GM12878 (cell line): ENCODE data around the gene ZBED3. TPM values are rescaled to one million over a fixed set of nuclear protein-coding genes. Genes with fewer than 3 reads are reported as not detected.

Experiments used
- ATAC-seq: fragments of 200-7000 bp; cut with Tn5 transposase; 3 replicates; pipeline ENCODE4 v1.9.1; 2020; ENCODE audit warnings: mild to moderate bottlenecking, moderate library complexity
- BruUV-seq: library from RNA; stranded (reverse); fragments of 400-500 nt; replicated peaks from 2 replicates; lab custom pipeline; 2021; lab: Mats Ljungman, UMichigan
- CTCF ChIA-PET: fragments of 300-600 bp; sonication (Branson Sonifier 250); formaldehyde crosslinking; extraction: SDS; loops from one replicate; lab custom pipeline; 2021; ENCODE audit warnings: inconsistent platforms; lab: Yijun Ruan, JAX
- POLR2A ChIA-PET: fragments of 350-600 bp; formaldehyde crosslinking; extraction: SDS; loops from one replicate; lab custom pipeline; 2021; ENCODE audit warnings: inconsistent platforms; lab: Charles Lee
- RAD21 ChIA-PET: fragments of 300-600 bp; sonication (Branson Sonifier 250); formaldehyde crosslinking; loops from one replicate; lab custom pipeline; 2023; ENCODE audit warnings: antibody characterized with exemption; ENCODE audit not compliant: unreplicated experiment; lab: Charles Lee
- SMC1A ChIA-PET: fragments of 300-600 bp; sonication (Branson Sonifier 250); formaldehyde crosslinking; loops from one replicate; lab custom pipeline; 2023; ENCODE audit not compliant: unreplicated experiment, uncharacterized antibody; lab: Charles Lee
- DNase-seq: peaks from one replicate; pipeline ENCODE4 v3.0.0-alpha.2; 2011; ENCODE audit warnings: low read depth, low spot score
- FAIRE-seq: peaks from 3 replicates; lab custom pipeline; 2011; peaks lifted over from hg19 to GRCh38; lab: Jason Lieb, UNC
- H2AFZ ChIP-seq: 2 replicates; pipeline ENCODE4 v1.6.0; 2011; ENCODE audit warnings: low read depth, low read length, control low read depth; ENCODE audit not compliant: control insufficient read depth
- H3K27ac ChIP-seq: 2 replicates; pipeline ENCODE4 v1.5.1; 2011; ENCODE audit warnings: control low read depth; ENCODE audit not compliant: control insufficient read depth, insufficient read depth
- H3K27me3 ChIP-seq, 2 experiments: replicated peaks in 1 of 2; 2 replicates each; pipeline versions ENCODE4 v1.6.0 to v1.6.1; 2011; ENCODE audit warnings: low read length in 1 of 2; ENCODE audit not compliant: control insufficient read depth in 2 of 2, insufficient read depth in 2 of 2
- H3K36me3 ChIP-seq, 2 experiments: 2 replicates each; pipeline ENCODE4 v1.5.1; 2011; ENCODE audit warnings: low read length in 1 of 2; ENCODE audit not compliant: control insufficient read depth in 2 of 2, insufficient read depth in 2 of 2
- H3K4me1 ChIP-seq: 2 replicates; pipeline ENCODE4 v1.6.1; 2011; ENCODE audit warnings: mild to moderate bottlenecking, low read length, moderate library complexity, mixed read lengths; ENCODE audit not compliant: control insufficient read depth, insufficient read depth
- H3K4me2 ChIP-seq: 2 replicates; pipeline ENCODE4 v1.6.0; 2011; ENCODE audit warnings: control low read depth; ENCODE audit not compliant: control insufficient read depth, insufficient read depth
- H3K4me3 ChIP-seq: fragments of 200-600 bp; sonication (generic); 2 replicates; pipeline ENCODE4 v1.5.1; 2016
- H3K79me2 ChIP-seq: 2 replicates; pipeline ENCODE4 v1.6.0; 2011; ENCODE audit warnings: low read length; ENCODE audit not compliant: control insufficient read depth, insufficient read depth
- H3K9ac ChIP-seq: 2 replicates; pipeline ENCODE4 v1.8.0; 2011; ENCODE audit warnings: low read length, control low read depth, mixed read lengths; ENCODE audit not compliant: control insufficient read depth, insufficient read depth
- H3K9me3 ChIP-seq: replicated peaks from 3 replicates; pipeline ENCODE4 v1.5.1; 2011; ENCODE audit warnings: mild to moderate bottlenecking, low read length; ENCODE audit not compliant: control insufficient read depth, insufficient read depth
- H4K20me1 ChIP-seq: 2 replicates; pipeline ENCODE4 v1.6.0; 2011; ENCODE audit not compliant: control insufficient read depth, insufficient read depth
- ASH2L ChIP-seq: fragments of 300-600, 200-600 bp; sonication (generic); IDR thresholded peaks from 2 replicates; pipeline ENCODE4 v1.6.1; 2017; ENCODE audit warnings: low read depth, mild to moderate bottlenecking, borderline replicate concordance
- BHLHE40 ChIP-seq, 2 experiments: fragments of 450-650 bp in 1 of 2; IDR thresholded peaks; 2 replicates each; pipeline ENCODE4 v1.6.1; 2011 to 2017; ENCODE audit warnings: low read depth in 2 of 2, borderline replicate concordance in 1 of 2, improper control_type of control experiment in 1 of 2, low read length in 1 of 2, mild to moderate bottlenecking in 1 of 2
- EGR1 ChIP-seq, 2 experiments: IDR thresholded peaks; 1 replicate in 1 of 2; 2 replicates in 1 of 2; pipeline ENCODE4 v1.6.1; 2011 to 2012; ENCODE audit warnings: low read depth in 2 of 2, low read length in 2 of 2, borderline replicate concordance in 1 of 2, mild to moderate bottlenecking in 1 of 2, moderate library complexity in 1 of 2
- IRF4 ChIP-seq: IDR thresholded peaks from 2 replicates; pipeline ENCODE4 v1.6.1; 2011; ENCODE audit warnings: low read depth, low read length
- MYB ChIP-seq: fragments of 150-350 bp; IDR thresholded peaks from 2 replicates; pipeline ENCODE4 v1.6.1; 2014; ENCODE audit warnings: mild to moderate bottlenecking, low read depth, low read length, borderline replicate concordance
- NFXL1 ChIP-seq: fragments of 450-650 bp; IDR thresholded peaks from 2 replicates; pipeline ENCODE4 v1.6.1; 2017; ENCODE audit warnings: antibody characterized with exemption, mild to moderate bottlenecking, borderline replicate concordance
- POLR2AphosphoS2 ChIP-seq: IDR thresholded peaks from 2 replicates; pipeline ENCODE4 v1.6.1; 2011; ENCODE audit warnings: low read depth, mild to moderate bottlenecking, low read length, improper control_type of control experiment, moderate library complexity
- SIN3A ChIP-seq: IDR thresholded peaks from 2 replicates; pipeline ENCODE4 v1.6.1; 2012; ENCODE audit warnings: low read depth, low read length, improper control_type of control experiment
- SMAD5 ChIP-seq: IDR thresholded peaks from 2 replicates; pipeline ENCODE4 v1.6.1; 2016; ENCODE audit warnings: antibody characterized with exemption, low read depth
- ZNF622 ChIP-seq: fragments of 450-650 bp; IDR thresholded peaks from 2 replicates; pipeline ENCODE4 v1.6.1; 2017; ENCODE audit warnings: mild to moderate bottlenecking, inconsistent platforms
- WGBS: methylation state at CpG from one replicate; pipeline ENCODE4 v1.1.6; 2016; ENCODE audit warnings: low lambda C conversion rate; ENCODE audit not compliant: insufficient replicate concordance, insufficient coverage; ENCODE audit errors: missing lambda C conversion rate; 5-methylcytosine and 5-hydroxymethylcytosine counted together
- in situ Hi-C: fragments of 300-500 bp; cut with MboI; formaldehyde crosslinking; loops from 9 replicates; pipeline ENCODE4 v1.14.3; 2018; ENCODE audit warnings: mixed read lengths
- intact Hi-C: fragments of 100-400 bp; cut with micrococcal nuclease; formaldehyde crosslinking; loops from one replicate; pipeline ENCODE4 v1.14.2; 2022; ENCODE audit not compliant: unreplicated experiment
- polyA plus RNA-seq, 11 experiments: library from polyadenylated mRNA; depleted of rRNA in 4 of 11; unstranded in 6 of 11; stranded (reverse) in 5 of 11; fragments of >200 nt; fragmentation: Nextera tagmentation in 4 of 11; fragmentation: Illumina TruSeq in 1 of 11; extraction: Ambion mirVana in 4 of 11; extraction: Trizol in 1 of 11; gene quantifications; 1 replicate in 1 of 11; 2 replicates in 10 of 11; pipeline versions ENCODE4 v1.2.1 to v1.2.3, GENCODE V29; 2011 to 2016; ENCODE audit warnings: inconsistent platforms in 2 of 11, missing spikeins in 2 of 11, low read depth in 1 of 11
- total RNA-seq, 4 experiments: library from RNA; depleted of rRNA in 3 of 4; stranded (reverse); fragments of >200 nt in 3 of 4; fragmentation: Illumina TruSeq in 1 of 4; extraction: Trizol in 1 of 4; gene quantifications; 2 replicates each; pipeline versions ENCODE4 v1.2.1 to v1.2.3, GENCODE V29; 2013 to 2021
- TF ChIP-seq, protein P1 (sequence below): IDR thresholded peaks from 2 replicates; pipeline ENCODE4 v1.6.1; 2012; ENCODE audit warnings: improper control_type of control experiment, low read depth, low read length; ENCODE audit not compliant: insufficient replicate concordance
- TF ChIP-seq, protein P2 (sequence below): IDR thresholded peaks from 2 replicates; pipeline ENCODE4 v1.6.1; 2011; ENCODE audit warnings: low read depth, low read length, improper control_type of control experiment, borderline replicate concordance
- TF ChIP-seq, protein P3 (sequence below): fragments of 450-650 bp; conservative IDR thresholded peaks from 2 replicates; pipeline ENCODE4 v1.6.1; 2017; ENCODE audit warnings: mild to moderate bottlenecking, moderate library complexity

ZBED3 gene
- total and polyA plus RNA-seq, 10 of the 15 experiments (the other 5 are each of a cell fraction or from before 2014, with no cell fraction given) = 1.0 to 16.9 (median 2.5) TPM

DNA sequence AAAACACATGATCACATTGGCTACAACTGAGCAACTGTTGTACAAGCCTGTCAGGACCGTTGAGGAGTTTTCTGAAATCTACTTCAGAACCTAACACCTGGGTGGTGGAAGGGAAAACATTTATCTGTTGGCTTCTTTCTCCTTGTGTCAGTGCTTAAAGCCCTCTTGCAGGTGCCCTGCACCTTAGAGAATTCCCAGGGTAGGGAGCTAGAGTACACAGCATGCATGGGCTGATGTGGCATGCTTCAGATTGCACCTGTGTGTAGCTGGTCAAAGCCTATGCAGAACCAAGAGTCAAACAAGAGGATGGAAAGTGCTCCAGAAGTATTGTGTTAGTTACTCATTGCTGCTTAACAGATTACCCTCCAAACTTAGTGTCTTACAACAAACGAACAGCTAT, 33.6 kb upstream of the ZBED3 start (continued):
- TF ChIP-seq, protein P1, sequence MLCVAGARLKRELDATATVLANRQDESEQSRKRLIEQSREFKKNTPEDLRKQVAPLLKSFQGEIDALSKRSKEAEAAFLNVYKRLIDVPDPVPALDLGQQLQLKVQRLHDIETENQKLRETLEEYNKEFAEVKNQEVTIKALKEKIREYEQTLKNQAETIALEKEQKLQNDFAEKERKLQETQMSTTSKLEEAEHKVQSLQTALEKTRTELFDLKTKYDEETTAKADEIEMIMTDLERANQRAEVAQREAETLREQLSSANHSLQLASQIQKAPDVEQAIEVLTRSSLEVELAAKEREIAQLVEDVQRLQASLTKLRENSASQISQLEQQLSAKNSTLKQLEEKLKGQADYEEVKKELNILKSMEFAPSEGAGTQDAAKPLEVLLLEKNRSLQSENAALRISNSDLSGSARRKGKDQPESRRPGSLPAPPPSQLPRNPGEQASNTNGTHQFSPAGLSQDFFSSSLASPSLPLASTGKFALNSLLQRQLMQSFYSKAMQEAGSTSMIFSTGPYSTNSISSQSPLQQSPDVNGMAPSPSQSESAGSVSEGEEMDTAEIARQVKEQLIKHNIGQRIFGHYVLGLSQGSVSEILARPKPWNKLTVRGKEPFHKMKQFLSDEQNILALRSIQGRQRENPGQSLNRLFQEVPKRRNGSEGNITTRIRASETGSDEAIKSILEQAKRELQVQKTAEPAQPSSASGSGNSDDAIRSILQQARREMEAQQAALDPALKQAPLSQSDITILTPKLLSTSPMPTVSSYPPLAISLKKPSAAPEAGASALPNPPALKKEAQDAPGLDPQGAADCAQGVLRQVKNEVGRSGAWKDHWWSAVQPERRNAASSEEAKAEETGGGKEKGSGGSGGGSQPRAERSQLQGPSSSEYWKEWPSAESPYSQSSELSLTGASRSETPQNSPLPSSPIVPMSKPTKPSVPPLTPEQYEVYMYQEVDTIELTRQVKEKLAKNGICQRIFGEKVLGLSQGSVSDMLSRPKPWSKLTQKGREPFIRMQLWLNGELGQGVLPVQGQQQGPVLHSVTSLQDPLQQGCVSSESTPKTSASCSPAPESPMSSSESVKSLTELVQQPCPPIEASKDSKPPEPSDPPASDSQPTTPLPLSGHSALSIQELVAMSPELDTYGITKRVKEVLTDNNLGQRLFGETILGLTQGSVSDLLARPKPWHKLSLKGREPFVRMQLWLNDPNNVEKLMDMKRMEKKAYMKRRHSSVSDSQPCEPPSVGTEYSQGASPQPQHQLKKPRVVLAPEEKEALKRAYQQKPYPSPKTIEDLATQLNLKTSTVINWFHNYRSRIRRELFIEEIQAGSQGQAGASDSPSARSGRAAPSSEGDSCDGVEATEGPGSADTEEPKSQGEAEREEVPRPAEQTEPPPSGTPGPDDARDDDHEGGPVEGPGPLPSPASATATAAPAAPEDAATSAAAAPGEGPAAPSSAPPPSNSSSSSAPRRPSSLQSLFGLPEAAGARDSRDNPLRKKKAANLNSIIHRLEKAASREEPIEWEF = no peak
- TF ChIP-seq ASH2L = no peak

- no peaks in the 10 kb centered on the region for H3K36me3 ChIP-seq
- ATAC-seq (no peak), FAIRE-seq (no peak), DNase-seq (no peak)
- POLR2A ChIA-PET = no interaction called here
- H2AFZ ChIP-seq = no peak overlapping the region
- no peak overlapping the region for H3K9ac ChIP-seq
- CTCF ChIA-PET = no interaction called here
- no peaks in the 10 kb centered on the region for H3K27me3 ChIP-seq
- H4K20me1 ChIP-seq = no peaks in the 10 kb centered on the region
- BruUV-seq = no TSS peak
- H3K27ac ChIP-seq = no peak overlapping the region
- RAD21 ChIA-PET = no interaction called here
- H3K4me3 ChIP-seq = no peak overlapping the region
- SMC1A ChIA-PET = no interaction called here
- H3K79me2 ChIP-seq = no peaks in the 10 kb centered on the region
- H3K4me2 ChIP-seq = no peak overlapping the region
- no peaks in the 10 kb centered on the region for H3K4me1 ChIP-seq
- no peaks in the 10 kb centered on the region for H3K9me3 ChIP-seq
- in situ Hi-C loops = no loop called here
- 64% methylated on average over 2 of the region's 2 CpGs for WGBS
- intact Hi-C loops = no loop called here
- TF ChIP-seq ZNF622 = no peak
- no peak for TF ChIP-seq IRF4
- no peak for TF ChIP-seq MYB
- TF ChIP-seq, protein P2, sequence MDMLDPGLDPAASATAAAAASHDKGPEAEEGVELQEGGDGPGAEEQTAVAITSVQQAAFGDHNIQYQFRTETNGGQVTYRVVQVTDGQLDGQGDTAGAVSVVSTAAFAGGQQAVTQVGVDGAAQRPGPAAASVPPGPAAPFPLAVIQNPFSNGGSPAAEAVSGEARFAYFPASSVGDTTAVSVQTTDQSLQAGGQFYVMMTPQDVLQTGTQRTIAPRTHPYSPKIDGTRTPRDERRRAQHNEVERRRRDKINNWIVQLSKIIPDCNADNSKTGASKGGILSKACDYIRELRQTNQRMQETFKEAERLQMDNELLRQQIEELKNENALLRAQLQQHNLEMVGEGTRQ = no peak
- TF ChIP-seq SMAD5 = no peak
- TF ChIP-seq, protein P3, sequence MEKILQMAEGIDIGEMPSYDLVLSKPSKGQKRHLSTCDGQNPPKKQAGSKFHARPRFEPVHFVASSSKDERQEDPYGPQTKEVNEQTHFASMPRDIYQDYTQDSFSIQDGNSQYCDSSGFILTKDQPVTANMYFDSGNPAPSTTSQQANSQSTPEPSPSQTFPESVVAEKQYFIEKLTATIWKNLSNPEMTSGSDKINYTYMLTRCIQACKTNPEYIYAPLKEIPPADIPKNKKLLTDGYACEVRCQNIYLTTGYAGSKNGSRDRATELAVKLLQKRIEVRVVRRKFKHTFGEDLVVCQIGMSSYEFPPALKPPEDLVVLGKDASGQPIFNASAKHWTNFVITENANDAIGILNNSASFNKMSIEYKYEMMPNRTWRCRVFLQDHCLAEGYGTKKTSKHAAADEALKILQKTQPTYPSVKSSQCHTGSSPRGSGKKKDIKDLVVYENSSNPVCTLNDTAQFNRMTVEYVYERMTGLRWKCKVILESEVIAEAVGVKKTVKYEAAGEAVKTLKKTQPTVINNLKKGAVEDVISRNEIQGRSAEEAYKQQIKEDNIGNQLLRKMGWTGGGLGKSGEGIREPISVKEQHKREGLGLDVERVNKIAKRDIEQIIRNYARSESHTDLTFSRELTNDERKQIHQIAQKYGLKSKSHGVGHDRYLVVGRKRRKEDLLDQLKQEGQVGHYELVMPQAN = no peak
- no peak for TF ChIP-seq BHLHE40 (IDR thresholded peaks at IDR 0.05; ENCODE audit: borderline replicate concordance in 1 of 2, low read depth in 2 of 2, low read length in 1 of 2)
- TF ChIP-seq SIN3A = no peak
- no peak for TF ChIP-seq EGR1 (IDR thresholded peaks at IDR 0.05; ENCODE audit: borderline replicate concordance in 1 of 2, low read depth in 2 of 2, low read length in 2 of 2)
- TF ChIP-seq NFXL1 = no peak
- TF ChIP-seq POLR2AphosphoS2 = no peak
These were observed 33.0 kb upstream of the ZBED3 start for GRCh38 chr5:77120086-77120485.
